Fibroblast of skin of abdomen (primary cell): ENCODE measurements around the gene CD300LF. TPM values are rescaled to one million over a fixed set of nuclear protein-coding genes. Genes with fewer than 3 reads are reported as not detected.

ENCODE experiments used
- DNase-seq: peaks from one replicate; pipeline ENCODE4 v3.0.0-alpha.2; 2013
- polyA plus RNA-seq, 2 experiments: library from polyadenylated mRNA; unstranded; fragments of 120-200 nt; gene quantifications; one replicate each; pipeline ENCODE4 v1.2.1, GENCODE V29; 2013; ENCODE audit not compliant: insufficient read length in 2 of 2

Gene CD300LF
- polyA plus RNA-seq (2013, experiment 1 of 2; ENCODE audit: insufficient read length) = not detected
- not detected for polyA plus RNA-seq (2013, experiment 2 of 2; ENCODE audit: insufficient read length)

- no peak for DNase-seq
These were observed at the start of gene CD300LF for GRCh38 chr17:74712756-74713155. Gene CD300LF (minus strand): TSS chr17:74712923. CDS start chr17:74712866, 57 bp downstream.

GRCh38 chr17:74761931-74762330 is 49.2 kb upstream of the CD300LF start:
- no peak for DNase-seq

- no peak for DNase-seq
These were observed 48.7 kb upstream of the CD300LF start for GRCh38 chr17:74761419-74761818.

GRCh38 chr17:74760404-74761105 is 47.8 kb upstream of the CD300LF start:
- DNase-seq = no peak

GRCh38 chr17:74759941-74760340 is 47.2 kb upstream of the CD300LF start:
- no peak for DNase-seq

GRCh38 chr17:74759243-74759801 is 46.6 kb upstream of the CD300LF start:
- no peak for DNase-seq

GRCh38 chr17:74758848-74759168 is 46.1 kb upstream of the CD300LF start:
- DNase-seq = no peak

- DNase-seq = no peak
These were observed 45.5 kb upstream of the CD300LF start for GRCh38 chr17:74757931-74758847.

- no peak for DNase-seq
These were observed 44.8 kb upstream of the CD300LF start for GRCh38 chr17:74757502-74757901.

- DNase-seq = no peak
These were observed 44.2 kb upstream of the CD300LF start for GRCh38 chr17:74756891-74757290.

GRCh38 chr17:74755533-74755932 is 42.8 kb upstream of the CD300LF start:
- no peak for DNase-seq

GRCh38 chr17:74754832-74755231 is 42.1 kb upstream of the CD300LF start:
- no peak for DNase-seq

GRCh38 chr17:74752822-74753401 is 40.2 kb upstream of the CD300LF start:
- no peak for DNase-seq

GRCh38 chr17:74752415-74752814 is 39.7 kb upstream of the CD300LF start:
- no peak for DNase-seq

GRCh38 chr17:74750327-74751069 is 37.8 kb upstream of the CD300LF start:
- no peak for DNase-seq

GRCh38 chr17:74750039-74750326 is 37.3 kb upstream of the CD300LF start:
- no peak for DNase-seq

- no peak for DNase-seq
These were observed 36.7 kb upstream of the CD300LF start for GRCh38 chr17:74749279-74750038.

- DNase-seq = peak; percentile 89
These were observed 36.0 kb upstream of the CD300LF start, which contains the start of gene NHERF1 for GRCh38 chr17:74748529-74749278. Gene NHERF1 (plus strand): TSS chr17:74748628. CDS start chr17:74748847, 219 bp downstream.

- no peak for DNase-seq
These were observed 35.5 kb upstream of the CD300LF start for GRCh38 chr17:74748279-74748528.

GRCh38 chr17:74746922-74747321 is 34.2 kb upstream of the CD300LF start:
- no peak for DNase-seq

GRCh38 chr17:74746376-74746775 is 33.7 kb upstream of the CD300LF start:
- DNase-seq = no peak
